Glomerular visceral epithelial cell (primary cell): ENCODE measurements around the gene DMRT2.

ENCODE experiments used
- DNase-seq: peaks from one replicate; pipeline ENCODE4 v3.0.0-alpha.2; 2016; ENCODE audit errors: extremely low spot score

The DMRT2 gene

DNA sequence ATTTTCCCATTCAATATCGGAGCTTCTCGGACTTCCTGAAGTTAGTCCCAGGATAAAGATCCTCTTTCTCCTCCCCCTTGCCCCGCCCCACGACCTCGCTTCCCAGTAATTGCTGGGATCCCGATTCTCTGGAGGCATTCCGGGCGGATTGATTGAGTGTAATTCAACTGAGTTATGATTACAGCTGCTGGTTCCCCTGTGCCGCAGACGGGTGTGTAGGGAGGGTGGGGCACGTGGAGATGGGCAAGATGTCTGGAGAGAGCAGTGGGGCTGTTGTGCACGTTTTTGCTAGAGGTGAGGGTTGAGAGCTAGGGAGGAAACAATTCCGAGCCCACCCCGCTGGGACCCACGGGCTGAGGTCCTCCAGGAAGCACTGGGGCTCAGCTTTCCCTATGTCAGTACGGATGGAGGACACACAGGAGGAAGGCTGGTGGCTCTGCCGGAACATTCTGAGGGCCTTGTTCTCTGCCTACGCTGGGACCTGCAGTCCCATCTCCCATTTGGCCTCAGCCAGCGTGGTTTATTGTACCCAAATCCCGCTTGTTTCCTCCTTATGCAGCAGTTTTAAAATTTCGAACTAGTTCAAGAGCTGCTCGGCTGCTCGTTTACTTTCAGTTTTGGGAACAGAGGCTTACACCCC is 2.4 kb upstream of the DMRT2 start:
- no peak for DNase-seq

DNA sequence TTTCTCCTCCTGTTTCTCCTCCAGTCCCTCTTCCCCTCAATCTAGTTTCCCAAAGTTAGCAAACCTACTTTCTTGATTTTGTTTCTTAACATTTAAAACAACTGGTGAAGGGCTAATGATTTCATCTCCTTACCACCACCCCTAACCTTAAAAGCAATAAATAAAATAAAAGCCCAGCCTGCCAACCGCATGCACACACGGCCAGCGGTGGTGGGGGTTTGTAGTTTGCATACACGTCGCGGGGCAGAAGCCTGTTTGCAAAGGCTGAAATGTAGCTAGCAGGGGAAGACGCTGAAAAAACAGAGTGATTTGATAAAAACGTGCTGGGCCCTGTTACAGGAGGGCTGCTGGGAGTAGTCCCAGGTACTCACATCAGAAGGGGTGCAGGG is 1.9 kb upstream of the DMRT2 start:
- DNase-seq = no peak

GRCh38 chr9:1048811-1049210 is 1.3 kb upstream of the DMRT2 start:
- DNase-seq = no peak

GRCh38 chr9:1049641-1050040 is 516 bp upstream of the DMRT2 start:
- no peak for DNase-seq

- no peak for DNase-seq
Measured at GRCh38 chr9:1051210-1051583, 1.0 kb downstream of the DMRT2 start.

- DNase-seq = no peak
Measured at GRCh38 chr9:1051584-1052275, 1.6 kb downstream of the DMRT2 start.

DNA sequence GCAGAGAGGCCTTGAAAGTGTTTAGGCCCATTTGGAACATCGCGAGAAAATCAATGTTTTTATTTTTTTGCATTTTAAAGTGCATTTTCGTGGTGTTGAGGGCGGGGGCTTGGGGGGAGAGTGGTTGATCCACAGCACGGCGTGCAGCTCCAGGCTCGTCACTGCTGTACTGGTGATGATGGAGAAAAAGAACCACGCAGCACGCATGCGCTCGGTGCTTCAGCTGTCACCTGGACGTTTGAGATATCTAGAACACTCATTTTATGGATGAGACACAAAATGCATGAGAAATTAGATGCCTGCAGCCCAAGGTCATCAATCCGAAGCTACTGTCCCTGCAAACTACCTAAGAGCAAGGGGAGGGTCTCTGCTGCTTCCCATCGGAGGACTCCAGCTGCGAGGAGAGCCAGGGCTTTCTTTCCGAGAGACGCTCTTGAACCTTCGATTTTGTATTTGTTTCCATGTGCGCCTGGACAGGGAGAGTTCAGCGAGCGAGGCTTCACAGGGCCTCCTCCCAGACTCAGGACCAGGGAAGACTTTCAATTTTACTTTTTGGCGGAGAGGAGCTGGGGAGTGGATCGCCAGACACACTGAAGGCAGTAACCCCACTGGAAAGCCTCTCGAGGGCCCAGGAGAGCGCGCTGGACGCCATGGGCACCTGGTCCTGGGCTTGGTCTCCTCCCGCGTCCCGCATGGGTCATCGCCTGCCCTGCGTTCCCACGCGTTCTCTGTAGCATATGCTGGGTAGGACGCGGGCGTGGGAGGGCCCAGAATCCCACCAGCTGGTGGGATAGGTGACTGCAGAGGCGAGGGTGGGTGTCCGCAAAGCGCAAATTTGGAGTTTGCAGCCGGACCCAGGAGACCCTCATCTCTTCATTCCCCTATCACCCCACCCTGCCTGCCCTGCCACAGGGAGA is 2.5 kb downstream of the DMRT2 start:
- no peak for DNase-seq

DNA sequence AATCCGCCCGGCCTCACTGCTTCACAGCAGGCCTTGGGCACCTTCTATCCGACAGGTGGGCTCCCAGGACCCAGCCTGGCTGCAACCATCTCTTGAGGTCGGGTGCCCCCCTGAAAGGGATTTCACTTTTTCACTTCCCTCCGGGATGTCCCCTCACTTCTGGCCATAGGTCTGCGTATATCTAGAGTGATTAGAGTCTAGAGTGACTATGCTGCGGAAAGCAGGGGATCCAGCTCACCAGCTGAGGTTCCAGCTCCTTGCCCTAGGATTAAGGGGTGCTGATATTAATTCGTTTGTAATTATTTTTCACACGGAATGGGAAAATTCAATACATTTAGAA is 3.1 kb downstream of the DMRT2 start:
- no peak for DNase-seq

DNA sequence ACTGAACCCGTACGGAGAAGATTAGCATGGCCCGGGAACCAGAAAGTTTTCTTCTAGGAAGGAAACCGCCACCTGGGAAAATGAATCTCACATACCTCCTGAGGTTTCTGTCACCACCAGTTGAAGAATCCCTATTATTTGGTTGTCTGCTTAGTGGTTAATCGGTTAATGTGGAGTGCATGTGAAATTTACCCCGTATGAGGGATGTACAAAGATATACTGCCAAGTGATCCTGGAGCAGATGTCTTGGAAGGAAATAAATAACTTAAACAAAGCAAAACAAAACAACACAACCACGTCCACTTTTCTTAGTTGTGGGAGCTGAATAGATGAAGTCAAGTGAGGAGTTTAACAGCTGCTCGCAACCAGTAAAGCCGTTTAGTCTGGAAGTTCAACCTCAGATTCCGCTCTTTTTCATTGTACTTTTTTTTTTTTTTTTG is 3.8 kb downstream of the DMRT2 start:
- DNase-seq = no peak

DNA sequence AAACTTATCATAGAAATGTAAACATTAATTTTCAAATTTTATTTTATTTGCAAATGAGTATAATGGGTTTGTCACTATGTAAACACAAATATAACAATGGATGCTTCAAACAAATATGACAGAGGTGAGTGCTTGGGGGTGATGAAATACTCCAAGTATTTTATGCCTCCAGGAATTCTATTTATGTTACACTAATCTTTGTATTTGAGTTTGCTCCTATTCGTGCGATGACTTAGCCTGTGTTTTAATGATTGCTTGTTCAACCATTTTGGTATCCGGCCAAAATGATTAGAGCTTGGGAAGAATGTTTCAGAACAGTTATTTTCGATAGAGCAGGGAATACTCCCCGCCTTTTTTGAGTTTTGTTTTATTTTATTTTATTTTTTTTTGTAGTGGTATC is 5.0 kb downstream of the DMRT2 start:
- no peak for DNase-seq

- no peak for DNase-seq
Measured at GRCh38 chr9:1057910-1058309, 7.8 kb downstream of the DMRT2 start.

- no peak for DNase-seq
Measured at GRCh38 chr9:1058826-1059487, 8.8 kb downstream of the DMRT2 start.

DNA sequence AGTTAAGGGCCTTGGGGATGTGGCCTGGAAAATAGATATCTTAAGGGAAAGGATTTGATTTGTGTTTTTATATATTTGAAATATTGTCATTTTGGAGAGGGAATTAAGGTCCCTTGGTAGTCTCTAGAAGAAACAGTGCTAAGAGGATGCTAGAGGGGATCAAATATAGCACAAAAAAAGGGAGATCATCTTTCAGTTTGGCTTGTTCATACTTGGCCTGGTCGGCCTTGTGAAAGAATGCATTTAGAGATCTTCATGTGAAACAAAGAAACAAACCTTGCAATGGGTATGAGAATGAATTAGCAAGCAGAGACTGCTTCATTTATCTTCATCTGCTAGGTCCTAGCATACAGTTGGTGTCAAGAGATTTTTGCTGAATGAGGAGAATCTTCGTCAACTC is 15.0 kb downstream of the DMRT2 start:
- no peak for DNase-seq

DNA sequence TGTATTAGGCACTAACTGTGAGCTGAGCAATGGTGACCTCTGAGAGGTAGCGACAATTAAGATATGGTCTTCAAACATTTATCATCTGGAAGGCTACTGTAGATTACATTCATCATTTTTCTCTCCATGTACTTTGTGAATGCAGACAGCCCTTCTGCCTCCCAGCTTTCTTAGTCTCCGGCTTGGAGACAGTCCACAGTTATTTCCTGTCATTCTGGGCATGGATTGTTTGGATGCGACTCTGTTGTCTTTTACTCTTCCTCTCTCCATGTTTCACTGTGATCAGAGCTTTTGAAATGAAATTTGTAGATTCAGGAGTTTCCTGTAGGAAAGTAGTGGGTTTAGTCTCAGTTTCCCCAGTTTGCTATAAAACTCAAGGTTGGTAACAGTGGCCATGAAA is 20.5 kb downstream of the DMRT2 start:
- no peak for DNase-seq

DNA sequence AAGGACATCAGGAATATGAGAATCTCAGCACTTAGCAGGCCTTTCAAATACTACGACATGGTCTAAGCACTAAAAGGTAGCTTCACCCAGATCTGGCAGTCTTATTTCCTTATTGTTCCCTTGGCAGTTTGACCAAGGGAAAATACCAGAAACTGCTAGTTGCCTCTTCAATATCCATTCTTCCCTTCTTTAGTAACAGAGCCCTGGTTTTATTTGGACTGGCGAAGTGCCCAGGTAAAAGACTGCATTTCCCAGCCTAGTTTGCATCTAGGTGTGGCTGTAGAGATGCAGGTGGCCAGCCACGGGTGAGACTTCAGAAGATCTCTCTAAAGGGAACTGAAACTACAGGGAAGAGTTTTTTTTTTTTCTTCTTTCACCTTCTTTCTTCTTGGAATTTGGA is 21.6 kb downstream of the DMRT2 start:
- no peak for DNase-seq

DNA sequence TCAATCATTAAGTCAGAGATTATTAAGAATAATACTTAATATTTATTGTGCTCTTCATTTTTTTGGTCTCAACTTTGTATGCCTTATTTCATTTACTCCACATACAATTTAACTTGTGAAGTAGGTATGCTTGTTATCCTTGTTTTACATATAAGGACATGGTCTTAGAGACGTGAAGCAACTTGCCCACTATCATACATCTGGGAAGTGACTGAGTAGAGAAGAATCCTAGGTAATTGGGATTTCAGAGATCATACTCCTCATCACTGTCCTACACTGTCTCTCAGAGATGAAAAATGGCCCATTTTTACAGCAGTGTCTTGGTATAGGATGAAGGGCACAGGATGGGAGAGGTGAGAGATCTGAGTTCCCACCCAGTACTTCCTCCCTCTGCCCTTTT is 23.3 kb downstream of the DMRT2 start:
- DNase-seq = no peak

GRCh38 chr9:1077616-1078015 is 27.5 kb downstream of the DMRT2 start:
- DNase-seq = no peak

DNA sequence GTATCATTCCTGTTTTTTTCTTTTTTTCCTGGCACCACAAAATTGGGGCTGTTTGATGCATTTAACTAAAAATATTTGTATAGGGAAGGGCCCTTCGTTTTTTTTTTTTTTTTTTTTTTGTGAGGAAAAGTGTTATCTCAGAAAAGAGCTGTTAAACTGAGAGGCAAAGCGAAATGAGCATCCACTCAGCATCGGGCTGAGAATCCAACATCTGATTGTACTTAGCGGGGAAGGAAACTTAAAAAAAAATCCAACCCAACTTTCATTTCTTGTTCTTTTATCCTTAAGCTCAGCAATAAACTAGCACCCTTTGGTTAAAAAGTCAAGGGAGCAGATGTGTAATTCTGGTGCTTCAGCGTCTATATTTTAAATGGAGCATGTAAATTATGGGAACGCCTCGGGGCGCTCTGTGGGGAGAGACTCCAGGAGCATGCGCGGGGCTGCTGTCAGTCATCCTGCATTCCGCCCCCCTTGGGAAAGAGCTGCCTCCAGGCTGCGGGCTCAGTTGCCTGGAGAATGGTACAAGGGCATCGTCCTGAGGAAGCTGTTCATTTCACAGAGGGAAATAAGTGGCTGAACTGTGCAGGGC is 33.3 kb downstream of the DMRT2 start:
- no peak for DNase-seq

DNA sequence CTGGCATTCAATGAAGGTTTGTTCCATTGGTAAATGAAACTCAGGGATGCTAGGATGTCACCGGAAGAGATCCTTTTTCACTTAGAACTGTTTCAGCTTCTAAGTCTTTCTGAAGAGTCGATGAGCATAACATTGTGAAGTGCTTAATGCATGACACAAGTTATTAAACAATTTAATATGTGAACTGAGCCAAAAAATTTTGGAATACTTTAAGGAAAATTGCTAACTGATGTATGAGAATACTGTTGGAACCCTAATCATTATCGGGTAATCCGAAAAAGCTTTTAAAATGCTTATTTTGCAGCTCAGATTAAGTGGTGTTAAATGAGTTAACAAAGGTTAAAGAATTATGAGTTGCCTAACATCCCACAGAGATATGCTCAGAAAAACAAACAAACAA is 34.9 kb downstream of the DMRT2 start:
- no peak for DNase-seq

- no peak for DNase-seq
Measured at GRCh38 chr9:1086517-1086916, 36.4 kb downstream of the DMRT2 start.

GRCh38 chr9:1087120-1087881 is 37.1 kb downstream of the DMRT2 start:
- no peak for DNase-seq
